A673 (cell line): ENCODE results near the gene ARHGAP18. TPM values are rescaled to one million over a fixed set of nuclear protein-coding genes. Genes with fewer than 3 reads are reported as not detected.

Experiments
- Bru-seq: library from RNA; stranded (reverse); fragments of 400-500 nt; gene quantifications from one replicate; lab custom pipeline; 2021; lab: Mats Ljungman, UMichigan
- BruChase-seq, 2 experiments: library from RNA; stranded (reverse); fragments of 400-500 nt; gene quantifications; one replicate each; lab custom pipeline; 2021; lab: Mats Ljungman, UMichigan
- BruUV-seq: library from RNA; stranded (reverse); fragments of 400-500 nt; replicated peaks from 2 replicates; lab custom pipeline; 2021; lab: Mats Ljungman, UMichigan
- CTCF ChIA-PET: fragments of 300-600 bp; sonication (Branson Sonifier 250); formaldehyde crosslinking; loops from one replicate; lab custom pipeline; 2022; ENCODE audit warnings: antibody characterized with exemption; lab: Charles Lee
- POLR2A ChIA-PET: fragments of 300-600 bp; sonication (Branson Sonifier 250); formaldehyde crosslinking; loops from one replicate; lab custom pipeline; 2022; ENCODE audit warnings: antibody characterized with exemption; ENCODE audit not compliant: low non-redundant PET; lab: Charles Lee
- DNase-seq: peaks from one replicate; pipeline ENCODE4 v3.0.0-alpha.2; 2015; ENCODE audit warnings: low spot score
- H3K27ac ChIP-seq: fragments of 200-600 bp; sonication (generic); 2 replicates; pipeline ENCODE4 v1.5.1; 2016; ENCODE audit warnings: mixed run types, low read depth, mild to moderate bottlenecking, mixed read lengths, antibody characterized with exemption, low read length; ENCODE audit not compliant: poor library complexity, severe bottlenecking
- H3K27me3 ChIP-seq: fragments of 200-600 bp; sonication (generic); replicated peaks from 2 replicates; pipeline ENCODE4 v1.6.1; 2017; ENCODE audit warnings: mixed run types, low read depth, mild to moderate bottlenecking, mixed read lengths, antibody characterized with exemption, low read length; ENCODE audit not compliant: insufficient read depth, poor library complexity
- H3K36me3 ChIP-seq: fragments of 200-600 bp; sonication (generic); 2 replicates; pipeline ENCODE4 v1.6.1; 2016; ENCODE audit warnings: mixed run types, mild to moderate bottlenecking, mixed read lengths, antibody characterized with exemption, low read length; ENCODE audit not compliant: insufficient read depth, poor library complexity, severe bottlenecking
- H3K4me1 ChIP-seq: fragments of 200-600 bp; sonication (generic); 2 replicates; pipeline ENCODE4 v1.6.1; 2017; ENCODE audit warnings: mixed run types, mild to moderate bottlenecking, mixed read lengths, antibody characterized with exemption, low read length; ENCODE audit not compliant: insufficient read depth, poor library complexity, severe bottlenecking
- H3K4me3 ChIP-seq: fragments of 200-600 bp; sonication (generic); 2 replicates; pipeline ENCODE4 v1.5.1; 2016; ENCODE audit warnings: low read depth, mixed run types, mild to moderate bottlenecking, mixed read lengths, low read length; ENCODE audit not compliant: poor library complexity, severe bottlenecking
- H3K9me3 ChIP-seq: fragments of 200-600 bp; sonication (generic); 2 replicates; pipeline ENCODE4 v1.6.1; 2016; ENCODE audit warnings: mixed run types, low read depth, mild to moderate bottlenecking, mixed read lengths, antibody characterized with exemption, low read length; ENCODE audit not compliant: poor library complexity, severe bottlenecking
- CTCF ChIP-seq: fragments of 300-800, 200-600 bp; sonication (generic); conservative IDR thresholded peaks from 2 replicates; pipeline ENCODE4 v1.5.1; 2017; ENCODE audit warnings: low read depth, mild to moderate bottlenecking, antibody characterized with exemption, low read length, moderate library complexity, mixed read lengths
- EZH2 ChIP-seq: fragments of 200-600 bp; sonication (generic); IDR thresholded peaks from 2 replicates; pipeline ENCODE4 v1.6.1; 2017; ENCODE audit warnings: borderline replicate concordance, low read depth, mild to moderate bottlenecking, mixed read lengths, antibody characterized with exemption, low read length; ENCODE audit not compliant: poor library complexity, severe bottlenecking
- intact Hi-C: fragments of 100-400 bp; cut with micrococcal nuclease; formaldehyde crosslinking; loops from one replicate; pipeline ENCODE4 v1.10.0; 2022; ENCODE audit not compliant: unreplicated experiment
- long read RNA-seq: library from polyadenylated mRNA; stranded (forward); transcript quantifications from one replicate; pipeline ENCODE4 v2.0.0, GENCODE V29; 2022
- total RNA-seq: library from RNA; stranded (reverse); gene quantifications from 2 replicates; pipeline ENCODE4 v1.2.3, GENCODE V29; 2021

The ARHGAP18 gene
- total RNA-seq (12.7 and 14.2 TPM in 2 replicates), Bru-seq, nascent RNA (percentile 74 among the genes with signal in this experiment), BruChase-seq, experiment 1, labeled RNA remaining after a 2-hour chase (percentile 64 among the genes with signal in this experiment), BruChase-seq, experiment 2, labeled RNA remaining after a 6-hour chase (percentile 68 among the genes with signal in this experiment)
- long read RNA-seq, full-length matches to known transcripts, result 22 of 34 reads
- long read RNA-seq, partial matches to known transcripts, result 2 of 34 reads
- long read RNA-seq, other reads (novel, unspliced or antisense), result 10 of 34 reads

GRCh38 chr6:129709769-129710449 is at the start of gene ARHGAP18:
TSS of gene ARHGAP18 (minus strand) at chr6:129710177. CDS start at chr6:129710136, 41 bp downstream.
- TSS peak; percentile 68 for BruUV-seq
- TF ChIP-seq EZH2, result no peak
- Histone ChIP-seq H3K36me3 (no peaks in the 10 kb centered on the region), H3K27ac (peak within 1 kb of the TSS; percentile 74), H3K9me3 (no peaks in the 10 kb centered on the region), H3K4me3 (peak within 1 kb of the TSS; percentile 57), H3K27me3 (no peaks in the 10 kb centered on the region), H3K4me1 (peaks cover 25% of the 10 kb centered on the region)
- DNase-seq, result peak; percentile 98
- intact Hi-C loops, result loop anchor here (5.0 kb wide), 1 partner anchor 38 kb away; no protein-coding TSS in a partner anchor
- CTCF ChIA-PET, result interaction anchor here (0.9 kb wide), 1 partner anchor 40 kb away, joined by 3 read pairs; no protein-coding TSS in a partner anchor
- POLR2A ChIA-PET, result no interaction called here

GRCh38 chr6:129755787-129756186 is 45.8 kb upstream of the ARHGAP18 start:
- DNase-seq, result no peak
- CTCF ChIA-PET, result no interaction called here
- Histone ChIP-seq H3K4me3 (no peak overlapping the region), H3K27ac (no peak overlapping the region), H3K36me3 (no peaks in the 10 kb centered on the region), H3K9me3 (no peaks in the 10 kb centered on the region), H3K4me1 (peaks cover 29% of the 10 kb centered on the region), H3K27me3 (no peaks in the 10 kb centered on the region)
- TF ChIP-seq CTCF (no peak), EZH2 (no peak)
- BruUV-seq, result no TSS peak
- intact Hi-C loops, result no loop called here
- POLR2A ChIA-PET, result no interaction called here

- TF ChIP-seq EZH2, result no peak
- TF ChIP-seq CTCF, result no peak
- Histone ChIP-seq H3K4me1 (peaks cover 39% of the 10 kb centered on the region), H3K27me3 (no peaks in the 10 kb centered on the region), H3K27ac (no peak overlapping the region), H3K36me3 (no peaks in the 10 kb centered on the region), H3K4me3 (no peak overlapping the region), H3K9me3 (no peaks in the 10 kb centered on the region)
- POLR2A ChIA-PET, result interaction anchor here (0.7 kb wide), 1 partner anchor 9 kb away, joined by 3 read pairs; no protein-coding TSS in a partner anchor
- no TSS peak for BruUV-seq
- intact Hi-C loops, result no loop called here
- peak; percentile 85 for DNase-seq
- CTCF ChIA-PET, result interaction anchor here (1.0 kb wide), 1 partner anchor 21 kb away, joined by 4 read pairs; no protein-coding TSS in a partner anchor
These were observed 44.8 kb upstream of the ARHGAP18 start for GRCh38 chr6:129754750-129755149.
